ENCODE data around the gene GFOD2. TPM values are rescaled to one million over a fixed set of nuclear protein-coding genes. Genes with fewer than 3 reads are reported as not detected.

GFOD2 gene
- total and polyA plus RNA-seq, 2 of the 13 experiments (the other 11 are each of a cell fraction or from before 2014, with no cell fraction given), result 11.1 to 17.2 TPM

DNA sequence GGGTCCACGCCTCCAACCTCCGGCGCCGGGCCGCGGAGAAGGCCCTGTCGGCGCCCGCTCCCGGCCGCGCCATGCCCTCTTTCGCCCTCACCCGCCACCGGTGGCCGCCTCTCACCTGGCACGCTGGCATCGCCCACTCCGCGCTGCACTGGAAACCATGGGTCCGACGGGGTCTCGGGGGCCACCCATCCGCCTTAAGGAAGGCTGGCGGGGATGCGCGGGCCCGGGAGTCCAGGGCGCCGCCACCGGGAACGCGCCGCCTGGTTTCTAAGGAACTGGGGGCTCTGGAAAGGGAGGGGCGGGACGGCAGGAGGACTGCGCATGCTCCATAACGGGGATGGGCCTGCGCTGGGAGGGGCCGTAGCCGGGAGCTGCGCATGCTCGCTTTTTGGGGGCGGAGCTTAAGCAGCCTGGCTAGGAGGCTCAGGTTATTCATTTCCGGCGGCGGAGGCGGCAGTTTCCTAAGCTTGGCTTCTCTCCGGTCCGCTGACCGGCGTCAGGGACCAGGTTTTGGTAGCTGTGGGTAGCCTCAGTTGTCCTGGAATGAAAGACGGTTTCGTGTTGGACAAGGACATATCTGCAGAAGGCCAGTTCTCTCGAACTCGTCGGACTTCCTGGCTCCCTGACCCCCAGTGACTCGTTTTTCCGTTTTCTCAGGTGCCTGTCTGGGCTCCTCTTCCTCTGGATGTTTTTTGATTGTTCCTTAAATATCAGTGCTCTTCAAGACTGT, at the start of gene GFOD2 (continued):
- TF ChIP-seq, protein P1, sequence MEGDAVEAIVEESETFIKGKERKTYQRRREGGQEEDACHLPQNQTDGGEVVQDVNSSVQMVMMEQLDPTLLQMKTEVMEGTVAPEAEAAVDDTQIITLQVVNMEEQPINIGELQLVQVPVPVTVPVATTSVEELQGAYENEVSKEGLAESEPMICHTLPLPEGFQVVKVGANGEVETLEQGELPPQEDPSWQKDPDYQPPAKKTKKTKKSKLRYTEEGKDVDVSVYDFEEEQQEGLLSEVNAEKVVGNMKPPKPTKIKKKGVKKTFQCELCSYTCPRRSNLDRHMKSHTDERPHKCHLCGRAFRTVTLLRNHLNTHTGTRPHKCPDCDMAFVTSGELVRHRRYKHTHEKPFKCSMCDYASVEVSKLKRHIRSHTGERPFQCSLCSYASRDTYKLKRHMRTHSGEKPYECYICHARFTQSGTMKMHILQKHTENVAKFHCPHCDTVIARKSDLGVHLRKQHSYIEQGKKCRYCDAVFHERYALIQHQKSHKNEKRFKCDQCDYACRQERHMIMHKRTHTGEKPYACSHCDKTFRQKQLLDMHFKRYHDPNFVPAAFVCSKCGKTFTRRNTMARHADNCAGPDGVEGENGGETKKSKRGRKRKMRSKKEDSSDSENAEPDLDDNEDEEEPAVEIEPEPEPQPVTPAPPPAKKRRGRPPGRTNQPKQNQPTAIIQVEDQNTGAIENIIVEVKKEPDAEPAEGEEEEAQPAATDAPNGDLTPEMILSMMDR (CRISPR knock-in tag; IDR thresholded peaks at IDR 0.05), result peak; percentile 35
- TF ChIP-seq NCOA1 (CRISPR knock-in tag; IDR thresholded peaks at IDR 0.05), result peak; percentile 84
- TF ChIP-seq HOXA7 (CRISPR knock-in tag; IDR thresholded peaks at IDR 0.05), result no peak
- TF ChIP-seq, protein P2, sequence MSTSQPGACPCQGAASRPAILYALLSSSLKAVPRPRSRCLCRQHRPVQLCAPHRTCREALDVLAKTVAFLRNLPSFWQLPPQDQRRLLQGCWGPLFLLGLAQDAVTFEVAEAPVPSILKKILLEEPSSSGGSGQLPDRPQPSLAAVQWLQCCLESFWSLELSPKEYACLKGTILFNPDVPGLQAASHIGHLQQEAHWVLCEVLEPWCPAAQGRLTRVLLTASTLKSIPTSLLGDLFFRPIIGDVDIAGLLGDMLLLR (CRISPR knock-in tag; IDR thresholded peaks at IDR 0.05), result peak; percentile 93
- TF ChIP-seq ADNP (CRISPR knock-in tag; IDR thresholded peaks at IDR 0.05), result no peak
- TF ChIP-seq, protein P3, sequence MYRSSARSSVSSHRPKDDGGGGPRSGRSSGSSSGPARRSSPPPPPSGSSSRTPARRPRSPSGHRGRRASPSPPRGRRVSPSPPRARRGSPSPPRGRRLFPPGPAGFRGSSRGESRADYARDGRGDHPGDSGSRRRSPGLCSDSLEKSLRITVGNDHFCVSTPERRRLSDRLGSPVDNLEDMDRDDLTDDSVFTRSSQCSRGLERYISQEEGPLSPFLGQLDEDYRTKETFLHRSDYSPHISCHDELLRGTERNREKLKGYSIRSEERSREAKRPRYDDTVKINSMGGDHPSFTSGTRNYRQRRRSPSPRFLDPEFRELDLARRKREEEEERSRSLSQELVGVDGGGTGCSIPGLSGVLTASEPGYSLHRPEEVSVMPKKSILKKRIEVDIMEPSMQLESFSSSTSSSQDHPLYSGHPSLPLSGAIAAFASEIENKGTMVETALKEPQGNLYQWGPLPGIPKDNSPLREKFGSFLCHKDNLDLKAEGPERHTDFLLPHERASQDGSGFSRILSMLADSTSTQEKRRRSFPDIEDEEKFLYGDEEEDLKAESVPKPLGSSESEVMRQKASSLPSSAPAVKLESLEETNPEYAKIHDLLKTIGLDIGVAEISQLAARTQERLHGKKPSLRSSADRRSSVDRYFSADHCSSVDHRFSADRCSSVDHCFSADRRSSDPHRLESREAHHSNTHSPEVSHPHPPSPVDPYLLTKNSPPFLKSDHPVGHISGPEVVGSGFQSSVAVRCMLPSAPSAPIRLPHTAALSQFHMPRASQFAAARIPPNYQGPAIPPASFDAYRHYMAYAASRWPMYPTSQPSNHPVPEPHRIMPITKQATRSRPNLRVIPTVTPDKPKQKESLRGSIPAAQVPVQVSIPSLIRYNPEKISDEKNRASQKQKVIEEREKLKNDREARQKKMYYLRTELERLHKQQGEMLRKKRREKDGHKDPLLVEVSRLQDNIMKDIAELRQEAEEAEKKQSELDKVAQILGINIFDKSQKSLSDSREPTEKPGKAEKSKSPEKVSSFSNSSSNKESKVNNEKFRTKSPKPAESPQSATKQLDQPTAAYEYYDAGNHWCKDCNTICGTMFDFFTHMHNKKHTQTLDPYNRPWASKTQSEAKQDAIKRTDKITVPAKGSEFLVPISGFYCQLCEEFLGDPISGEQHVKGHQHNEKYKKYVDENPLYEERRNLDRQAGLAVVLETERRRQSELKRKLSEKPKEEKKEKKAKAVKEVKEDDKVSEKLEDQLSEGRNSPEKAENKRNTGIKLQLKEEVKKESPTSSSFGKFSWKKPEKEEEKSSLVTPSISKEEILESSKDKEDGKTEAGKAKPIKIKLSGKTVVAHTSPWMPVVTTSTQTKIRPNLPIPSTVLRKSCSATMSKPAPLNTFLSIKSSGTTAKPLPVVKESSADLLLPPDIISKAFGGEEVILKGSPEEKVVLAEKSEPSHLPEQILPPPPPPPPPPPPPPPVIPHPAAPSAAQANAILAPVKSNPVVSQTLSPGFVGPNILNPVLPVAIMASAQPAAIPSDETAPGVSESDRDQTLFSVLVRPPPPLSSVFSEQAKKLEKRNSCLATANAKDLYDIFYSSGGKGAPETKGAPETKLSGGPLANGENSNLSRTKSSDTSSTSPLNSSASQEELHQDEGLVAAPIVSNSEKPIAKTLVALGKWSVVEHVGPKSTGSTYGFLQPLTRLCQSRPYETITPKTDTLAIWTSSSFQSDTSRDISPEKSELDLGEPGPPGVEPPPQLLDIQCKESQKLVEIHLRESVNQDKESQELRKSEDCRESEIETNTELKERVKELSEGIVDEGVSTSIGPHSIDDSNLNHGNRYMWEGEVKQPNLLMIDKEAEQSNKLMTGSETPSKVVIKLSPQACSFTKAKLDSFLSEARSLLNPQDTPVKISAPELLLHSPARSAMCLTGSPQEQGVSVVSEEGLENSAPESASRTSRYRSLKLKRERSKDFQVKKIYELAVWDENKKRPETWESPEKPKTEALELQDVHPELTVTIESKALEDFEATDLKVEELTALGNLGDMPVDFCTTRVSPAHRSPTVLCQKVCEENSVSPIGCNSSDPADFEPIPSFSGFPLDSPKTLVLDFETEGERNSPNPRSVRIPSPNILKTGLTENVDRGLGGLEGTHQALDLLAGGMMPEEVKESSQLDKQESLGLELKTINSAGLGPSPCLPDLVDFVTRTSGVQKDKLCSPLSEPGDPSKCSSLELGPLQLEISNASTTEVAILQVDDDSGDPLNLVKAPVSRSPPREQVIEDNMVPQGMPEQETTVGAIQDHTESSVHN (CRISPR knock-in tag; IDR thresholded peaks at IDR 0.05), result no peak; the same call in 1 of the 2 replicates
- TF ChIP-seq NR3C1 (CRISPR knock-in tag; IDR thresholded peaks at IDR 0.05), result no peak
- TF ChIP-seq MED1 (CRISPR knock-in tag; IDR thresholded peaks at IDR 0.05), result peak; percentile 65
- TF ChIP-seq ZNF83 (CRISPR knock-in tag; IDR thresholded peaks at IDR 0.05; ENCODE audit: borderline replicate concordance), result 0 out of 2 replicates have a peak, but pooled peaks have one; percentile 87
- peak; percentile 35 for TF ChIP-seq RFX3 (CRISPR knock-in tag; IDR thresholded peaks at IDR 0.05)
- peak; percentile 94 for TF ChIP-seq MAZ (IDR thresholded peaks at IDR 0.05; ENCODE audit: borderline replicate concordance, low read depth, low read length)
- TF ChIP-seq MAZ (CRISPR knock-in tag; IDR thresholded peaks at IDR 0.05; ENCODE audit: low read depth), result peak; percentile 94
- TF ChIP-seq RFXAP (CRISPR knock-in tag; IDR thresholded peaks at IDR 0.05; ENCODE audit: borderline replicate concordance), result 0 out of 2 replicates have a peak, but pooled peaks have one; percentile 47
- TF ChIP-seq ZNF788 (CRISPR knock-in tag; IDR thresholded peaks at IDR 0.05; ENCODE audit: borderline replicate concordance), result peak; percentile 67; the same call in 1 of the 2 replicates
- TF ChIP-seq RORA (CRISPR knock-in tag; IDR thresholded peaks at IDR 0.05), result no peak
- TF ChIP-seq PLRG1 (conservative IDR thresholded peaks at IDR 0.05), result no peak
- TF ChIP-seq CAMTA2 (CRISPR knock-in tag; IDR thresholded peaks at IDR 0.05; ENCODE audit: borderline replicate concordance), result peak; percentile 96; the same call in 1 of the 2 replicates
- TF ChIP-seq RXRA (CRISPR knock-in tag; IDR thresholded peaks at IDR 0.05), result peak; percentile 74; the same call in 1 of the 2 replicates
- TF ChIP-seq, protein P4, sequence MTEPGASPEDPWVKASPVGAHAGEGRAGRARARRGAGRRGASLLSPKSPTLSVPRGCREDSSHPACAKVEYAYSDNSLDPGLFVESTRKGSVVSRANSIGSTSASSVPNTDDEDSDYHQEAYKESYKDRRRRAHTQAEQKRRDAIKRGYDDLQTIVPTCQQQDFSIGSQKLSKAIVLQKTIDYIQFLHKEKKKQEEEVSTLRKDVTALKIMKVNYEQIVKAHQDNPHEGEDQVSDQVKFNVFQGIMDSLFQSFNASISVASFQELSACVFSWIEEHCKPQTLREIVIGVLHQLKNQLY (CRISPR knock-in tag; IDR thresholded peaks at IDR 0.05), result 0 out of 2 replicates have a peak, but pooled peaks have one; percentile 34
